ENCODE measurements around the gene ZNF423.

Gene ZNF423

DNA sequence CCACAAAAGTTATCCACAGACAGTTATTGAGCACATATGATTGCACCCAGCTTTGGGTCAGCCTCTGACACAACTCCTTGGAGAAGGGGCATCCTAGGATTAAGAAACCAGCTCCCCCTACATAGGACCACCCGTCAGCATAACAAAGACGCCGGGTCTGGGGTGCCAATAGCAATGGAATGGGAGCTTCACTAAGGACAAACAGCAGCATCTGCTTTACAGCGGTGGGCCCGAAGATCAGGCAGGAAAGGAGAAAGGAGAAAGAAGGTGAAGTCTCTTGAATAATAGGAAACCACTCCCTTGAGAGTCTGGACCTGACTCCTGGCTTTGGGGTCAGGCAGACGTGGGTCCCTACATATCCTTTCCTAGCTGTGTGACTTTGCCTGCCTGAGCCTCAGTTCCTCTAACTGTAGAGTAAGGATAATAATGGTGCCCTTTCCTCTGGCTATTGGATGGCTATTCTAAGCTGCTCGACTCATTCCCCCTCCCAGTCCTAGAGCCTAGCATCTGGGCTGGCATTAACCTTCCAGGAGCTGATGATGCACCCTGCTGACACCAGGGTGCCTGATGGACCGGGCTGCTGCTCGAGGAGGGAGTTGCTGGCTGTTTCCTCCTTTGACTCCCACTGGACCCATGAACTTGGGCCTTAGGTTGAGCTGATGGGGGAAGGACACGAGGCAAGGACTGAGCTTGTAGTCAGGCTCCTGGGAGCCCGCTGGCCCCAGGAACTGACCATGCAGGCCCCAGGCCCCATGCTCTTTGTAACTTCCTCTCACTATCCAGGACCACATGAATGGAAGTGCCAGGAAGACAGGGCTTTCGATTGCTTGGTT, 388.2 kb downstream of the ZNF423 start:
- H3K9me3 ChIP-seq (ENCODE audit: control insufficient read depth in 1 of 2, low read length in 2 of 2) = no peaks in the 10 kb centered on the region
- no peak overlapping the region for H3K9ac ChIP-seq (ENCODE audit: low read depth in 1 of 2, low read length in 2 of 2)
- H3K27ac ChIP-seq (ENCODE audit: low read depth, low read length) = no peak overlapping the region
- H3K4me1 ChIP-seq (ENCODE audit: control insufficient read depth in 1 of 2, insufficient read depth in 2 of 2, low read length in 2 of 2) = peaks cover 0 to 14% of the 10 kb centered on the region in 2 donors
- no peaks in the 10 kb centered on the region for H3K36me3 ChIP-seq (ENCODE audit: control insufficient read depth in 1 of 2, insufficient read depth in 2 of 2, low read length in 2 of 2)
- peaks cover 0 to 2% of the 10 kb centered on the region in 2 donors for H3K27me3 ChIP-seq (ENCODE audit: control insufficient read depth in 1 of 2, insufficient read depth in 2 of 2, low read length in 2 of 2)
- no peak overlapping the region for H3K4me3 ChIP-seq (ENCODE audit: low read depth in 1 of 2, low read length in 2 of 2)

DNA sequence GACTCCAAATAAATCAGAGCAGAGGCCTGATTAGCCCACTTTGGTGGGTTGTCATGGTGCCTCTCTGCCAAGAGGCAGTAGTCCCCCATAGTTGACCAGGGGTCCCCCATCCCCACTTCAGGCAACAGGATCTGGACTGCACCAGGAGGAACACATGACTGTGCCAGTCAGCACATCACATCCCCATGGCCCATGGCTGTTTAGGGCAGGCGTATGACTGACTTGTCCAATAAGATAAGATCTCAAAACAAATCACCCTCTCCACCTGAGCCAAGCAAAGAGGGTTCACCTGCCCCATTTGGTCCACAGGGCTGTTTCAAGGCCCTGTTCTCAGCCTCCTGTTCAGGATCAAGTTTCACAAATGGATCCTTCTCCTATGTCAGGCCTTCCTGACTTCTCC, 389.0 kb downstream of the ZNF423 start:
- no peaks in the 10 kb centered on the region for H3K36me3 ChIP-seq (ENCODE audit: control insufficient read depth in 1 of 2, insufficient read depth in 2 of 2, low read length in 2 of 2)
- no peak overlapping the region for H3K9ac ChIP-seq (ENCODE audit: low read depth in 1 of 2, low read length in 2 of 2)
- no peak overlapping the region for H3K27ac ChIP-seq (ENCODE audit: low read depth, low read length)
- peaks cover 0 to 2% of the 10 kb centered on the region in 2 donors for H3K27me3 ChIP-seq (ENCODE audit: control insufficient read depth in 1 of 2, insufficient read depth in 2 of 2, low read length in 2 of 2)
- H3K9me3 ChIP-seq (ENCODE audit: control insufficient read depth in 1 of 2, low read length in 2 of 2) = no peaks in the 10 kb centered on the region
- H3K4me1 ChIP-seq (ENCODE audit: control insufficient read depth in 1 of 2, insufficient read depth in 2 of 2, low read length in 2 of 2) = peaks cover 0 to 16% of the 10 kb centered on the region in 2 donors
- H3K4me3 ChIP-seq (ENCODE audit: low read depth in 1 of 2, low read length in 2 of 2) = no peak overlapping the region

DNA sequence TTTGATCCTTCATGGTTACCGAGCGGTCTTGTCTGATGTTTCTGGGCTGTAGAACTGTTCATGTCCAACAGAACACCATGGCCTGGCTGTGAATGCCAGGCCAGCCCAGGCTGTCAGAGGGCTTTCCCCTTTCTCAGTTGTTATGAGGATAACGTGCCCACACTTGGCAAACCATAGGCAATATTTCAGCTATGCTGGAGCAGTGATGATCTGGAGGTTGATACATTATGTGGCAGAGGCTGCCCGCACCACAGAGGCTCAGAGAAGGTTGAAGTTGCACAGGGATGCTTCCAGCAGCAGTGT, 389.4 kb downstream of the ZNF423 start:
- H3K27me3 ChIP-seq (ENCODE audit: control insufficient read depth in 1 of 2, insufficient read depth in 2 of 2, low read length in 2 of 2) = peaks cover 0 to 2% of the 10 kb centered on the region in 2 donors
- no peak overlapping the region for H3K4me3 ChIP-seq (ENCODE audit: low read depth in 1 of 2, low read length in 2 of 2)
- no peaks in the 10 kb centered on the region for H3K9me3 ChIP-seq (ENCODE audit: control insufficient read depth in 1 of 2, low read length in 2 of 2)

DNA sequence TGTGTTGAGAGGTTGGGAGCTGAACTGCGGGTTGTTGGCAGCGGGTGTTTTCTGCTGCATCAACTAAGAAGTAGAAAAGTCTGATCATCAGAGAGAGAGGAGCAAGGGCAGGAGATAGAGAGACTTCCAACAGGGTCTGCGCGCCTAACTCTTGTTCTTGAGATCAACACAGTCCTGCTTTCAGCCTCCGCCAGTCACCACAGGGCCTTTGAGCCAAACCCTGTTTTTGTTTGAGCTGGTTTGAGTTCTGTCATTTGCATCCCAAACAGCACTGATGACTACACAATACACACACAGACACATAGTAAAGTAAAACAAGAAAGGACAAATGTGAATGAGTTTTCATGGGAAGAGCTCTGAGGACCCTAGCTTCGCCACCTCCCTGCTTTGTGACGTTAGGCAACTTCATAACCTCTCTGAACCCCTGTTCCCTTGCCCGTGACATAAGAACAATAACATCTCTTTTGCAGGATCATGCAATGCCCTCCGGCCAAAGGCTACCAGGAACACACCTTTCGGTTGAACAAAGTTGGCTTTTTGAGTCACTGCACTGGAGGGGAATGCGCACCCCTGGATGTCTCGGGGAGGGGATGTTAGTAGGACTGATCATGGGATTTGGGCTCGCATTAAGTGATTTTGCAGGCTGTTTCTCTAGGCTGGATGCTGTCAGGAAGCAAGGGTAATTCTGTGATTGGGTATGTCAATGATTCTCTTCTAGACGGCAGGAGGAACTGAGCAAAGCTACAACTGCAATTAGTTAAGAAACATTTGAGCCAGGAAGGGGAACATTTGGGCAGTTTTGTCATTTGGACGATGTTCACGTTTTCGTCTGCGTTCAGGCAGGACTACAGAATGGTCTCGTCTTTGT, 390.0 kb downstream of the ZNF423 start:
- H3K27me3 ChIP-seq (ENCODE audit: control insufficient read depth in 1 of 2, insufficient read depth in 2 of 2, low read length in 2 of 2) = peaks cover 0 to 2% of the 10 kb centered on the region in 2 donors
- H3K4me3 ChIP-seq (ENCODE audit: low read depth in 1 of 2, low read length in 2 of 2) = no peak overlapping the region

More for the DNA sequence above, 389.4 kb downstream of the ZNF423 start:
- Histone ChIP-seq H3K4me1 (ENCODE audit: control insufficient read depth in 1 of 2, insufficient read depth in 2 of 2, low read length in 2 of 2) (peaks cover 0 to 16% of the 10 kb centered on the region in 2 donors), H3K36me3 (ENCODE audit: control insufficient read depth in 1 of 2, insufficient read depth in 2 of 2, low read length in 2 of 2) (no peaks in the 10 kb centered on the region), H3K9ac (ENCODE audit: low read depth in 1 of 2, low read length in 2 of 2) (no peak overlapping the region), H3K27ac (ENCODE audit: low read depth, low read length) (no peak overlapping the region)

DNA sequence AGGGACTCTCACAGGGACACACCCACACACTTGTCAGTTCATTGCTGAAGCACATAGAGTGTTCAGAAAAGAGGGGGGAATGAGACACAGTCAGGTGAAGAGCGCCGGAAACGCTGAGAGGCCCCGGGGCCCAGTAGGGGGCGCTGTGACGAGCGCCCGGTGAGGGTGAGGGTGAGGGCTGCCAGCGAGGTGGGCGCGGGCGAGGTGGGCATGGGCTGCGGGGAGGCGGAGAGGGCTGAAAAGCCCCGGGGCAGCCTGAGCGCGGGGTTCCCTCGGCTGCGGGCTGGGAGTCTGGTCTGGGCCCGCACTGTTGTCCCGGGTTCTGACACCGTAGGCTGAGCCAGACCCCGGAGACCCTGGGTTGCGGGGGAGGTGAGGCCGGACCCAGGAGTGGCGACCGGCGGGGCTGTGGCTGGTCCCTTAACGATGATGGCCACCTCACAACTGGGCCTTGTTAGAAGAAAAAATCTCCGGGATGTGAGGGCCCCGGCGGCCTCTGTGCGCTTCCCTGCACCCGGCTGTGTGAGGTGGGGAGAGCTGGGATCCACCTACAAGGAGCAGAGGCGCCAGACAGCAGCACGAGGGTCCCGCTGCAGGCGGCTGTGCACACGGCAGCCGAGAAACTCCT, 390.9 kb downstream of the ZNF423 start:
- no peak overlapping the region for H3K27ac ChIP-seq (ENCODE audit: low read depth, low read length)
- H3K4me3 ChIP-seq (ENCODE audit: low read depth in 1 of 2, low read length in 2 of 2) = no peak overlapping the region
- no peak overlapping the region for H3K9ac ChIP-seq (ENCODE audit: low read depth in 1 of 2, low read length in 2 of 2)
- no peaks in the 10 kb centered on the region for H3K36me3 ChIP-seq (ENCODE audit: control insufficient read depth in 1 of 2, insufficient read depth in 2 of 2, low read length in 2 of 2)
- peaks cover 0 to 2% of the 10 kb centered on the region in 2 donors for H3K27me3 ChIP-seq (ENCODE audit: control insufficient read depth in 1 of 2, insufficient read depth in 2 of 2, low read length in 2 of 2)
- peaks cover 0 to 16% of the 10 kb centered on the region in 2 donors for H3K4me1 ChIP-seq (ENCODE audit: control insufficient read depth in 1 of 2, insufficient read depth in 2 of 2, low read length in 2 of 2)
- no peaks in the 10 kb centered on the region for H3K9me3 ChIP-seq (ENCODE audit: control insufficient read depth in 1 of 2, low read length in 2 of 2)

More for the DNA sequence above, 390.0 kb downstream of the ZNF423 start:
- no peak overlapping the region for H3K9ac ChIP-seq (ENCODE audit: low read depth in 1 of 2, low read length in 2 of 2)
- H3K9me3 ChIP-seq (ENCODE audit: control insufficient read depth in 1 of 2, low read length in 2 of 2) = no peaks in the 10 kb centered on the region
- no peaks in the 10 kb centered on the region for H3K36me3 ChIP-seq (ENCODE audit: control insufficient read depth in 1 of 2, insufficient read depth in 2 of 2, low read length in 2 of 2)
- H3K4me1 ChIP-seq (ENCODE audit: control insufficient read depth in 1 of 2, insufficient read depth in 2 of 2, low read length in 2 of 2) = peaks cover 0 to 16% of the 10 kb centered on the region in 2 donors
- H3K27ac ChIP-seq (ENCODE audit: low read depth, low read length) = no peak overlapping the region

DNA sequence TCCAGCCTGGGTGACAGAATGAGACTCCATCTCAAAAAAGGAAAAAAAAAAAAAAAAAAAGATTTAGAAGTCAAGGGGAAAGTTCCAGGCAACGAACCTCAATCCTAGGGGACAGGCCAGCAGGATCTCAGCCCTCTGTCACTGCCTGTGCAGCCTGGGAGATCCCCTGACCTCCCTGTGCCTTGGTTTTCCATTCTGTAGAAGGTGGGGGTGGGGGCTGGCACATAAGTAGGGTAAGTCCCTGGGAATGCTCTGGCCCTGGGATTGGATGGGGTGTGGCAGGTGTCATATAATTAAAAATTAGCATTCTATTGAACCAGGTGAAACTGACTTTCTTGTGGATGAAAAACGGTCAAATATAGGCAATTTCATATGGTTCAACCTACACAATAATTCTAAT, 391.8 kb downstream of the ZNF423 start:
- H3K9ac ChIP-seq (ENCODE audit: low read depth in 1 of 2, low read length in 2 of 2) = no peak overlapping the region
- no peak overlapping the region for H3K4me3 ChIP-seq (ENCODE audit: low read depth in 1 of 2, low read length in 2 of 2)
- no peak overlapping the region for H3K27ac ChIP-seq (ENCODE audit: low read depth, low read length)
- H3K4me1 ChIP-seq (ENCODE audit: control insufficient read depth in 1 of 2, insufficient read depth in 2 of 2, low read length in 2 of 2) = peaks cover 0 to 16% of the 10 kb centered on the region in 2 donors
- no peaks in the 10 kb centered on the region for H3K36me3 ChIP-seq (ENCODE audit: control insufficient read depth in 1 of 2, insufficient read depth in 2 of 2, low read length in 2 of 2)
- peaks cover 0 to 2% of the 10 kb centered on the region in 2 donors for H3K27me3 ChIP-seq (ENCODE audit: control insufficient read depth in 1 of 2, insufficient read depth in 2 of 2, low read length in 2 of 2)
- H3K9me3 ChIP-seq (ENCODE audit: control insufficient read depth in 1 of 2, low read length in 2 of 2) = no peaks in the 10 kb centered on the region

DNA sequence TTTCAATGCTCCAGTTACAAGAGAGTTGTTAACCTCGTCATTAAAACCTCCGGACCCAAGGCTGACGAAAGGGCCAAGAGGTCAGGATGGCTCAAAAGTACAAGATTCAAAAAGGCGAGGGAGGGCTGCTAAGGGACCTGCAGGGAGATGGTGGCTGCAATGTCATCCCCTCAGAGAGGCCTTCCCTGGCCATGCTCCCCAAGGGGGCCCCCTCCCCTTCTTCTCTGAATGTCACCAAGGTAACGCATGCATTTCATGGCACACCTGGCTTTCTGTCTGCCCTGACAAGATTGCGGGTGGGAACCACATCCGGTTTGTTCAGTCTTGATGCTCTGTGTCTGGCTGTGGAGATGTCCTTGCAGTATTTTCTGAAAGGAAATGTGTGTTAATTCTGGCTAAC, 392.4 kb downstream of the ZNF423 start:
- Histone ChIP-seq H3K36me3 (ENCODE audit: control insufficient read depth in 1 of 2, insufficient read depth in 2 of 2, low read length in 2 of 2) (no peaks in the 10 kb centered on the region), H3K4me3 (ENCODE audit: low read depth in 1 of 2, low read length in 2 of 2) (no peak overlapping the region), H3K27me3 (ENCODE audit: control insufficient read depth in 1 of 2, insufficient read depth in 2 of 2, low read length in 2 of 2) (peaks cover 0 to 2% of the 10 kb centered on the region in 2 donors), H3K27ac (ENCODE audit: low read depth, low read length) (no peak overlapping the region), H3K9me3 (ENCODE audit: control insufficient read depth in 1 of 2, low read length in 2 of 2) (no peaks in the 10 kb centered on the region), H3K4me1 (ENCODE audit: control insufficient read depth in 1 of 2, insufficient read depth in 2 of 2, low read length in 2 of 2) (peaks cover 0 to 16% of the 10 kb centered on the region in 2 donors), H3K9ac (ENCODE audit: low read depth in 1 of 2, low read length in 2 of 2) (no peak overlapping the region)

DNA sequence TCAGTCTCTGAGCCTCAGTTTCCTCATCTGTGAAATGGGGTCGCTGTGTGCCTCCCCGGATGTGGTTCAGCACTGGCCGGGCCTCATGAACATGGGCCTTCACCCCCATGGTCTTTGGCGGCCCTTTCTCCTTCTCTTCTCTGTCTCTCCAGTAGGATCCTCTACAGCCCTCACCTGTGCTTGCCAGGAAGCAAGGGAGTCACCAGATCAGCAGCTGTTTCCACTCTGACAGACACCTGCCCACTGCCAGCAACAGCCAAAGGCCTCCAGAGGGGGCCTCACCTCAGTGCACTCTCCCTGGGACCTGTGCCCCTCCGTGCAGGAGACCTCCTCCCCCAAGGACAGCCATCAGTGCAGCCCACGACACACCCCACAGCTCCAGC, 392.9 kb downstream of the ZNF423 start:
- no peaks in the 10 kb centered on the region for H3K36me3 ChIP-seq (ENCODE audit: control insufficient read depth in 1 of 2, insufficient read depth in 2 of 2, low read length in 2 of 2)
- peaks cover 0 to 2% of the 10 kb centered on the region in 2 donors for H3K27me3 ChIP-seq (ENCODE audit: control insufficient read depth in 1 of 2, insufficient read depth in 2 of 2, low read length in 2 of 2)
- no peak overlapping the region for H3K4me3 ChIP-seq (ENCODE audit: low read depth in 1 of 2, low read length in 2 of 2)
- H3K9ac ChIP-seq (ENCODE audit: low read depth in 1 of 2, low read length in 2 of 2) = no peak overlapping the region
- H3K9me3 ChIP-seq (ENCODE audit: control insufficient read depth in 1 of 2, low read length in 2 of 2) = no peaks in the 10 kb centered on the region
- no peak overlapping the region for H3K27ac ChIP-seq (ENCODE audit: low read depth, low read length)
- peaks cover 0 to 16% of the 10 kb centered on the region in 2 donors for H3K4me1 ChIP-seq (ENCODE audit: control insufficient read depth in 1 of 2, insufficient read depth in 2 of 2, low read length in 2 of 2)

DNA sequence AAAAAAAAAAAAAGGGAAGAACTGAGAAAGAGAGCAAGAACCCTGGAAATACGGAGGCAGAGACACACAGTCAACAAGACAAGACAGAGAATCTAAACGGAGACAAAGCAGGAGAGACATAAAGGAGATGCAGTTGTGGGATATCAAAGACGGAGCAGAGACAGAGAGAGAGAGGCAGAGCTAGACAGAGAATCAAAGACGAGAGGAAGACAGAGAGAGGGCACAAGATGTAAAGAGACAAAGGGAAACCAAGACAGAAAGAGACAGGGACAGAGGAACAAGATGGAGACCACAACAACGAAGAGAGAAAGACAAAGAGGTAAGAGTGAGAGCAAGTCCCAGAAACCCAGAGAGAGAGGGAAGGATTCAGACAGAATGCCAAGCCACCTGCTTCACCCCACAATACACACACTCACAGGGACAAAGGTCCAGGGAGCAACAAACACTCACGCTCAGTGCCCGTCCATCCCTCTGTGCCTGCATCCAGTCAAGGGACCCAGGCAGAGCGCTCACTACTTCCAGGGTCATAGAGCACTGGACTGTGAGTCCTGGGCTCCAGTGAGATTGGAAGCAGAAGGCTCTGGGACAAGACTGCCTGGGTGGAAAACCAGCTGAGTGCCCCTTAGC, 393.4 kb downstream of the ZNF423 start:
- peaks cover 0 to 2% of the 10 kb centered on the region in 2 donors for H3K27me3 ChIP-seq (ENCODE audit: control insufficient read depth in 1 of 2, insufficient read depth in 2 of 2, low read length in 2 of 2)
- no peaks in the 10 kb centered on the region for H3K9me3 ChIP-seq (ENCODE audit: control insufficient read depth in 1 of 2, low read length in 2 of 2)
- H3K9ac ChIP-seq (ENCODE audit: low read depth in 1 of 2, low read length in 2 of 2) = no peak overlapping the region
- no peaks in the 10 kb centered on the region for H3K36me3 ChIP-seq (ENCODE audit: control insufficient read depth in 1 of 2, insufficient read depth in 2 of 2, low read length in 2 of 2)
- no peak overlapping the region for H3K4me3 ChIP-seq (ENCODE audit: low read depth in 1 of 2, low read length in 2 of 2)
- H3K4me1 ChIP-seq (ENCODE audit: control insufficient read depth in 1 of 2, insufficient read depth in 2 of 2, low read length in 2 of 2) = peaks cover 0 to 16% of the 10 kb centered on the region in 2 donors
- H3K27ac ChIP-seq (ENCODE audit: low read depth, low read length) = no peak overlapping the region
